ENCODE results near the gene ATP6V0A4. TPM values are rescaled to one million over a fixed set of nuclear protein-coding genes. Genes with fewer than 3 reads are reported as not detected.
"Not testable (repeated sequence)": the region's sequence is repeated elsewhere in the genome, so short reads cannot be mapped to it uniquely, and the experiment has no call there.

Gene ATP6V0A4
- polyA plus RNA-seq, 12 donors: 0.06 to 0.48 (median 0.24) TPM; not detected in 3

DNA sequence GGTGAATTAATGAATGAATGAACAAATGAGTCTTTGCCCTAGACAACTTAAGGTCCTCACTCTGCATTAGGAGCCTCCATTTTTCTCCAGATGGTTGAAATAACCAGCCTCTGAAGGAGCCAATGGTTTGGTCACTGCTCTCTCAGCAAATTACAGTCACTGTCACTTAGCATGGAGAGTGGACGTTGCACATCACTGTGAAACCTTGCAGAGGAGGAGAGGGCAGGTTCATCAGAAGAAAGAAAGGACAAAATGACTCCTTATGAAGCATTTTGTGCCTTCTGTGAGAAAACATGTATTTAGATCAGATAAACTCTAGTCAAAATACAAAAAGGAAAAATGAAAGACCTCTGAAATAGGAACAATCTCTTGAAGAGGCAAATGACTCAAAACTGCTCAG is 6.6 kb upstream of the ATP6V0A4 start:
- DNase-seq: no peak

GRCh38 chr7:138802706-138803105 is 4.7 kb upstream of the ATP6V0A4 start:
- no peak for DNase-seq

DNA sequence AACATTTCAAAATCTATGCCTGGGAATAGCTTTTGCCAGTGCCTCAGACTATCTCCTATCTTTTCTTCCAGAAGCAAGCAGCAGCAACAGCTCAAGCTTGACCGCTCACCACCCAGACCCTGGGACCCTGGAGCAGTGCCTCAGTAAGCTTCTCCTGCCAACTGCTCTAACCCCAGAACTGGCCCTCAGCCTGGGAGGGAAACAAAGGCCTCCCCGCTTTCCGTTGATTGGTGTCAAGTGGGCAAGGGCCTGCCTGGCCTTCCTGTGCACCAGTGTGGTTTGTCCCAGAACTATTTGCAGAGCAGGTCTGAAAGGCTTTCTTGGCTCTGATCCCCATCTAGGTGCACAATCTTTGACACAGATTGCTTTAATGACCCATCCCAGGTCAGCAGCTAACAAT is 3.3 kb upstream of the ATP6V0A4 start:
- DNase-seq: no peak

GRCh38 chr7:138799336-138800000 is 1.5 kb upstream of the ATP6V0A4 start:
- DNase-seq: no peak

DNA sequence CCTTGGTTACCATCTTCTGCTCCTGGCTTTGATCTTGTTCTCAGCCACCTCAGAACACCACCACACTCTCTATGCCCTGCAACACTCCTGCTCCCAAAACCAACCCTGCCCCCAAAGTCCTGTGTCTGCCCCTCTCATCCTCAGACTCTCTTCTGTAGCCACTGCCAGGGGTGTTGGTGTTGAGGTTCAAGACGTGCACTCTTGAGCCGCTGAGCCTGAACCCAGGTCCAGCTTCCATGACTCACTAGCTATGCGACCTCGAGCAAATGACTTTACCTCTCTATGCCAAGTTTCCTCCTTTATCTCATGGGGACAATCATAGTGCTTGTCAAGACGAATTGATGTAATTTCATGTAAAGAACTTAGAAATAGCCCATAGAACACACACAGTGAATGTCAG is 840 bp upstream of the ATP6V0A4 start:
- no peak for DNase-seq

DNA sequence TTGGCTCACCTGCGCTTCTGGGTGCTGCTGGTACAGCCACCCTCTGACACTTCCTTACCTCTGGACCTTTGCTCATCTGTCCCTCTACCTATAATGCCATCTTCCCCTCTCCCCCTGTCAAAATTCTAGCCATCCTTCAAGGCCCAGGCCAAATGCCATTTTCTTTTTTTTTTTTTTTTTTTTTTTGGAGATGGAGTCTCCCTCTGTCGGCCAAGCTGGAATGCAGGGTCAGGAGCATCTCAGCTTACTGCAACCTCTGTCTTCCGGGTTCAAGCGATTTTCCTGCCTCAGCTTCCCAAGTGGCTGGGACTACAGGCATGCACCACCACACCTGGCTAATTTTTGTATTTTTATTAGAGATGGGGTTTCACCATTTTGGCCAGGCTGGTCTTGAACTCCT is 950 bp downstream of the ATP6V0A4 start:
- DNase-seq: not testable (repeated sequence)

GRCh38 chr7:138796038-138796615 is 1.9 kb downstream of the ATP6V0A4 start:
- no peak for DNase-seq

DNA sequence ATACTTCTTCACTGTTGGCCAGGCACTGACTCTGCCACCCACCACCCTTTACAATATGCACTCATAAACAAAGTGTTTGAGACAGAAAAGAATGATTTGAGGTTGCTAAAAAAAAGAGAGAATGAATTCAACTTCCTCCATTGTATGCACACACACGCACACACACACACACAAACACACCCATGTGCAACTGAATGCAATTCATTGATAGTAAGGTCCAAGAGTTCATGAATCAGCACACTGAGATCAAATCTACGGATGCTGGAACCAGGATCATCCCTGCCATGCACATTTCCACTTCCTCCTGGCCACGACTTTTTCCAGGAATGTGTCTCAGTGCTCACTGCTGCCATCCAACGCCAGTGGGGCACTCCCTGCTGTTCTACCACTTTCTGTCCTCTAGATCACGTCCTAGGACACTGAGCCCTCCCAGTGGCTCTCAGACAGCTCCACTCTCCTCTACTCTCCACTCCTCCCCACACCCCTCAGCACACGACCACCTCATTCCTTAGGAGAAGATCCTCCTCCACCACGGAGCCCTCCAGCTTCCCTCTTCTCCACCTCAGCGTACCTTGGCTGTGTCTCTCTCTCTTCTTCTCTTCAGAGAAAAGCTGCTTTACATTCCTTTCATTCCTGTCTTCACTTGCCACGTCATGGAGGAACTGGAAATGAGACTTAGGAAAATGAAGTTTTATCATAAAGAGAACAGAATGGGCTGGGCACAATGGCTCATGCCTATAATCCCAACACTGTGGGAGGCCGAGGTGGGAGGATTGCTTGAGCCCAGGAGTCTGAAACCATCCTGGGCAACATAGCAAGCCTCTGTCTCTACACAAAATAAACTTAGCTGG is 12.2 kb downstream of the ATP6V0A4 start:
- no peak for DNase-seq

DNA sequence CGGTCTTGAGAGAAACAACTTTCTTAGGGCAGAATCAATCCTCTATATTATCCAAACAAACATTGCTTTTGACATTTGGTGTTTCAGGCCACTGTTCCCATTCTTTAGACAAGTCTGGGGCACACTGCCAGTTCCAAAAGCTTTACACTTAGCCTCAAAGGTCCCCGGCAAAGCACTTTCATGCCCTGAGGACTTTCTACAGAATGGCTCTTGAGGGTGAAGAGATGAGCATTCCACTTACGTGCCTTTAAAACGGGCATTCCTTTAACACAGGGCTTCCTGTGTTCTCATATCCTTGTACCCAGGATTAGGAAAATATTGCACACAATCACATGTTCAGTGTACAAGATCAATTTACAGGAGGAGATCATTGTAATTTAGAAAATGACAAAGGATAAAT is 13.3 kb downstream of the ATP6V0A4 start:
- DNase-seq: no peak

DNA sequence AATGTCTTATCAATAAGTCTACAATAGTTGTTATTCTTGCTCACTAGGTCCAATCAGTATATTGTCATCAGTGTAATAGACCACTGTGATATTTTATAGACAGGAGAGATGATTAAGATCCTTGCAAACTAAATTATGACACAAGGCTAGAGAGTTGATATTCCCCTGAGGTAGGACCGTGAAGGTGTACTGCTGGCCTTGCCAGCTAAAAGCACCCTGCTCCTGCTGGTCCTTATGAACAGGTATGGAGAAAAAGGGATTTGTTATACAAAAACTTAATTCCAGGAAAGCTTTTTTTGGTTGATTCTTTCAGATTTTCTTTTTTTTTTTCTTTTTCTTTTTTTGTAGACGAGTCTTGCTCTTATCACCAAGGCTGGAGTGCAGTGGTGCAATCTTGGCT is 17.0 kb downstream of the ATP6V0A4 start:
- DNase-seq: no peak

DNA sequence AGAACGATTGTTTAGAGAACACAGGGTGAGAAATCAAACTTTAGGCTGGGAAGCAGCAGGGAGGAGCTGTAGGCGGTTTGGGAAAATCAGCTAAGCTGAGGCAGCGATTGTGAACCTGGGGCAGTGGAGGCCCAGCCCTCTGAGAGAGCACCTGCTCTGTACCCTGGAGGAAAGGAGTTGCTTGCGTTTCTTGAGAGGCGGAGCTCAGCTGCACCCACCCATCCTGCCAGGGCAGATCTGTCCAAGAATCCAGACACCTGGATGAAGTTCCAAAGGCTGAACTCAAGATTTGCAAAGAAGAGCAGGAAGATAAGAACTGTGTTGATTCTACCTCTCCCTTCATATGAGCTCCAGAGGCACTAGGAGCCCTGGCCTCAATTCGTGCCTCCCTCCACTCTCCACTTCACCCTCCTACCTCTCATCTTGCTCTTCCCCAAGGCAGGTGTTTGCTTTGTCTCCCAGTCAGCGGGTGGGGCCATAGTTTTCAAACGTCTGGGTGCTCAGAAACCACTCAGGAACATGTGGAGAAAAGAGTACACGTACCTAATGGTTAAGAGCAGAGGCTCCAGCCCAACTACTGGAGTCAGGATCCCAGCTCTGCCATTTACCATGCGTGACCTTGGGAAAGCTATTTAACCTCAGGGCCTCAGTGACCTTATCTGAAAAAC is 21.7 kb downstream of the ATP6V0A4 start:
- DNase-seq: no peak

GRCh38 chr7:138773817-138774216 is 24.2 kb downstream of the ATP6V0A4 start:
- no peak for DNase-seq

- no peak for DNase-seq
Observed at GRCh38 chr7:138773176-138773575, 24.8 kb downstream of the ATP6V0A4 start.

- DNase-seq: no peak
Observed at GRCh38 chr7:138770904-138771303, 27.1 kb downstream of the ATP6V0A4 start.

DNA sequence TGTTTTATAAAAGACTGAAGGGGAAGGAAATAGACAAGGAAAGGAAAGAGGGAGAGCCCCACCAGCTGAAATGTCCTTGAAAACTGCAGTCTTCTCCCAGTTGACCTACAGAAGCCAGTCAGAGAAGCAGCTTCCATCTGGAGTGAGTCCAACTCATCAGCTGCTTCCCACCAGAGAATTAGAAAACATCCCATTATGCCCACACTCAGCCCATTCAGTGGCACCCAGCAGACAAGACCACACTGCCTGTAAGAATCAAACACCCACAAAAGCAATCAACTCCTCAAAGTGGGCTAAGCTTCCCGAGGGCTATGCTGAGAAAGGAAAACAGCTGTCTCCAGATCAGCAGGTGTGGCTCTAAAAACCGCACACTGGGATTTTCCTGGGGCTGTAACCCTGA is 29.8 kb downstream of the ATP6V0A4 start:
- no peak for DNase-seq

GRCh38 chr7:138756591-138757242 is 41.3 kb downstream of the ATP6V0A4 start:
- no peak for DNase-seq

DNA sequence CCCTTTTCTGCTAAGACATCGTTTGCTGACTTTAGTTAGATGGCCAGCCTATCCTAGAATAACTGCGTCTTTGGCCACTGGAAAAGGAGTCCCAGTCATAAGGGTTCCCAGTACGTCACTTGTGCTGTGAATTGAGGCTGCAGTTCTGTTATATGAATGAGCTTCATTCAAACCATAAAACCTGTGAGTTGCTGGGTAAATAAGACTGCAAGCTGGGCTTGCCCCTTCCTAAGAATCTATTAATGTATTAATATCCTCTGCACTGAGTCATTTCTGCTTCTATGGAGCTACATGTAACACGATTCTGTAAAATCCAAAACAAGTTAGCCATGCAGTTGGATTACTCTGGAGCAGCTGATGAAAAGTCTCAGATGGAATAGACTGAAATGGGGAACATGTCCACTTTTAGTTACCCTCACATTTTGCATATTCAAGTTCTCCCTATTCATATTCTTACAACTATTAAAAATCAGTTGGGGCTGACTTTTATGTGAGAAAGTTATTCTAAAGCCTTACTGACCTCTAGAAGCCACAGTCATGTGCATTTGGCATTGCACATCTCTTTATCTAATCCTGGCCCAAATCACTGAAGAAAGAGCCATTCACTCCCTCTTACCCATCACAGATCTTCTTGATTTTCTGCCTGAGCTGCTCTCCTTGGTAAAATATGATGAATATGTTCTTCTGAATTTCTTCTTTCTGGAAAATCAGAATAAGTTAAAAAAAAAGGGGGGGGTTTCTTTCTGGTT is 42.0 kb downstream of the ATP6V0A4 start:
- no peak for DNase-seq

GRCh38 chr7:138755331-138755747 is 42.7 kb downstream of the ATP6V0A4 start:
- no peak for DNase-seq

- no peak for DNase-seq
Observed at GRCh38 chr7:138753610-138754009, 44.4 kb downstream of the ATP6V0A4 start.

GRCh38 chr7:138753150-138753518 is 44.9 kb downstream of the ATP6V0A4 start:
- DNase-seq: no peak

DNA sequence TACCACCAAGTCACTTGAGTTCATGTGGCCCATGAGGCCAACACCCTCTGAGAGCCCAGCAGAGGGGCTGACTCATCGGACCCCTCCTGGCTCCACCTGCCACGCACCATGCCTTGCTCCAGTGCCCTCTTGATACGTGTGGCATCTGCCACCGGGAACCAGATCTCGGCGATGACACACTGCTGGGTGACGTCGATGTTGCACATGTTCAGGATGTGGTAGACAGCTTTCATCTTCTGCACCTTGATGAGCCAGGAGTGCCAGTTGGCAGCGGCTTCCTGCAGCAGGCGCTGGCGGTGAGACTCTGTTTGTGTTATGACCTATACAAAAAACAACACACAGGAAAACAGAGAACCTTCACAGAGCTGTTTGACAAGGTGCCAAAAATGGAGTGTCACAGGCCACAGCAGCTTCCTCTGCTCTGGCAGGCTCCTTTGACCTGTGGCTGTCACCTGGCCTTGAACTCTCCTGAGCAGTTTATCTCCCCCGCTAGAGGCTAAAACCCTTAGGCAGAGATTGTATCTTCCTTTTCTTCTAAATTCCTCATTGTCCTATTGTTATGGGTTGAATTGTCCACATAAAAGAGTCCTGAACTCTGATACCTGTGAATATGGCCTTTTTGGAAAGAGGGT is 45.4 kb downstream of the ATP6V0A4 start:
- DNase-seq: no peak

Data from muscle of arm (tissue), 12 donors.